HUDEP-2 (cell line): ENCODE results near the gene CCDC137.
"Not testable (repeated sequence)": the region's sequence is repeated elsewhere in the genome, so short reads cannot be mapped to it uniquely, and the experiment has no call there.

Source experiments
- DNase-seq, 76 experiments: peaks; one replicate each; lab custom pipeline; 2025; ENCODE audit not compliant: unreplicated experiment in 76 of 76; lab: John Stamatoyannopoulos, UW

The CCDC137 gene

GRCh38 chr17:81666342-81667191 is at the start of gene CCDC137, which contains the start of gene OXLD1:
Gene CCDC137 (plus strand): TSS chr17:81666737. CDS start chr17:81666767, 30 bp downstream.
Gene OXLD1 (minus strand): TSS chr17:81666605. CDS start chr17:81666577, 28 bp downstream.
- peak; percentile 39 to 97 (median 91) for DNase-seq

GRCh38 chr17:81616877-81617276 is 49.7 kb upstream of the CCDC137 start:
- DNase-seq, result no peak

- not testable (repeated sequence) for DNase-seq
Observed at GRCh38 chr17:81618307-81618706, 48.2 kb upstream of the CCDC137 start.

GRCh38 chr17:81621494-81622130 is 44.9 kb upstream of the CCDC137 start:
- peak in 1 of 76 experiments; percentile 2 for DNase-seq

GRCh38 chr17:81630274-81630673 is 36.3 kb upstream of the CCDC137 start:
- no peak for DNase-seq

- no peak for DNase-seq
Observed at GRCh38 chr17:81631482-81631881, 35.1 kb upstream of the CCDC137 start.

GRCh38 chr17:81635431-81635830 is 31.1 kb upstream of the CCDC137 start:
- no peak for DNase-seq

- peak in 4 of 76 experiments; percentile 4 to 16 (median 6) for DNase-seq
Observed at GRCh38 chr17:81635973-81636504, 30.5 kb upstream of the CCDC137 start.

- peak in 71 of 76 experiments; percentile 23 to 86 (median 65) for DNase-seq
Observed at GRCh38 chr17:81636505-81637288, 29.8 kb upstream of the CCDC137 start, which contains the start of the genes NPLOC4 and TSPAN10. Gene NPLOC4 (minus strand): TSS chr17:81637112. CDS start chr17:81636930, 182 bp downstream. Gene TSPAN10 (plus strand): TSS chr17:81637196. CDS start chr17:81642413, 5,217 bp downstream.

- peak in 19 of 76 experiments; percentile 6 to 51 (median 18) for DNase-seq
Observed at GRCh38 chr17:81638683-81639082, 27.9 kb upstream of the CCDC137 start.

- DNase-seq, result no peak
Observed at GRCh38 chr17:81640011-81640410, 26.5 kb upstream of the CCDC137 start.

- peak in 66 of 76 experiments; percentile 7 to 77 (median 52) for DNase-seq
Observed at GRCh38 chr17:81641825-81642489, 24.6 kb upstream of the CCDC137 start.

GRCh38 chr17:81644496-81644895 is 22.0 kb upstream of the CCDC137 start:
- DNase-seq, result peak in 1 of 76 experiments; percentile 13

- DNase-seq, result no peak
Observed at GRCh38 chr17:81644976-81645952, 21.3 kb upstream of the CCDC137 start.

GRCh38 chr17:81646869-81647600 is 19.5 kb upstream of the CCDC137 start:
- DNase-seq, result peak in 74 of 76 experiments; percentile 21 to 86 (median 68)

GRCh38 chr17:81647640-81648012 is 18.9 kb upstream of the CCDC137 start:
- DNase-seq, result no peak

GRCh38 chr17:81648013-81648706 is 18.4 kb upstream of the CCDC137 start:
- no peak for DNase-seq
